Activated CD8-positive, alpha-beta memory T cell treated with anti-CD3 and anti-CD28 coated beads, Interleukin-2, amount 50 U/mL, for 1 hour (primary cell): ENCODE data around the gene TRIM16.
"Not testable (repeated sequence)": the region's sequence is repeated elsewhere in the genome, so short reads cannot be mapped to it uniquely, and the experiment has no call there.

ENCODE experiments used
- DNase-seq: peaks from one replicate; pipeline ENCODE4 v3.0.0-alpha.2; 2020; ENCODE audit errors: extremely low read depth

Gene TRIM16

GRCh38 chr17:15683824-15684478 lies at the start of gene TRIM16:
TRIM16 (minus strand) TSS chr17:15684311; CDS start chr17:15651609, 32,702 bp downstream.
- peak; percentile 19 for DNase-seq

GRCh38 chr17:15733174-15733789 lies 49.2 kb upstream of the TRIM16 start:
- DNase-seq = not testable (repeated sequence)

GRCh38 chr17:15731900-15732299 lies 47.8 kb upstream of the TRIM16 start, which contains the start of gene TBC1D26:
TBC1D26 (plus strand) TSS chr17:15732283; CDS start chr17:15735349, 3,066 bp downstream.
- DNase-seq = not testable (repeated sequence)

- DNase-seq = not testable (repeated sequence)
Measured at GRCh38 chr17:15730535-15730934, 46.4 kb upstream of the TRIM16 start.

- DNase-seq = not testable (repeated sequence)
Measured at GRCh38 chr17:15716601-15717563, 32.8 kb upstream of the TRIM16 start.

GRCh38 chr17:15708879-15709278 lies 24.8 kb upstream of the TRIM16 start:
- not testable (repeated sequence) for DNase-seq

- not testable (repeated sequence) for DNase-seq
Measured at GRCh38 chr17:15704813-15705212, 20.7 kb upstream of the TRIM16 start.

- DNase-seq = not testable (repeated sequence)
Measured at GRCh38 chr17:15704239-15704638, 20.1 kb upstream of the TRIM16 start.

- not testable (repeated sequence) for DNase-seq
Measured at GRCh38 chr17:15699937-15700336, 15.8 kb upstream of the TRIM16 start.

- DNase-seq = peak; percentile 85
Measured at GRCh38 chr17:15699413-15699924, 15.4 kb upstream of the TRIM16 start, which contains the start of gene ZNF286A. ZNF286A (plus strand) TSS chr17:15699752; CDS start chr17:15700330, 578 bp downstream.

- DNase-seq = not testable (repeated sequence)
Measured at GRCh38 chr17:15698967-15699366, 14.9 kb upstream of the TRIM16 start.

GRCh38 chr17:15687494-15687893 lies 3.4 kb upstream of the TRIM16 start:
- DNase-seq = not testable (repeated sequence)

GRCh38 chr17:15683135-15683534 lies 976 bp downstream of the TRIM16 start:
- not testable (repeated sequence) for DNase-seq

- not testable (repeated sequence) for DNase-seq
Measured at GRCh38 chr17:15675991-15676390, 8.1 kb downstream of the TRIM16 start.

- not testable (repeated sequence) for DNase-seq
Measured at GRCh38 chr17:15674640-15675039, 9.5 kb downstream of the TRIM16 start.

GRCh38 chr17:15669526-15669925 lies 14.6 kb downstream of the TRIM16 start:
- DNase-seq = not testable (repeated sequence)

GRCh38 chr17:15663691-15664090 lies 20.4 kb downstream of the TRIM16 start:
- DNase-seq = no peak

- DNase-seq = no peak
Measured at GRCh38 chr17:15663176-15663575, 20.9 kb downstream of the TRIM16 start.

GRCh38 chr17:15662681-15663080 lies 21.4 kb downstream of the TRIM16 start:
- no peak for DNase-seq

- DNase-seq = no peak
Measured at GRCh38 chr17:15660077-15660476, 24.0 kb downstream of the TRIM16 start.

GRCh38 chr17:15659663-15660062 lies 24.4 kb downstream of the TRIM16 start:
- DNase-seq = no peak

GRCh38 chr17:15659236-15659635 lies 24.9 kb downstream of the TRIM16 start:
- no peak for DNase-seq
